ENCODE data around the gene ANXA8.
"Not testable (repeated sequence)": the region's sequence is repeated elsewhere in the genome, so short reads cannot be mapped to it uniquely, and the experiment has no call there.

Gene ANXA8

GRCh38 chr10:47465216-47465917 is 18.5 kb downstream of the ANXA8 start:
- not testable (repeated sequence) for DNase-seq (ENCODE audit: low read depth in 1 of 2, low spot score in 1 of 2)

- not testable (repeated sequence) for DNase-seq (ENCODE audit: low read depth in 1 of 2, low spot score in 1 of 2)
Observed at GRCh38 chr10:47462577-47463358, 21.1 kb downstream of the ANXA8 start.

GRCh38 chr10:47461261-47461687 is 22.6 kb downstream of the ANXA8 start:
- not testable (repeated sequence) for DNase-seq (ENCODE audit: low read depth in 1 of 2, low spot score in 1 of 2)

- DNase-seq (ENCODE audit: low read depth in 1 of 2, low spot score in 1 of 2), result no peak
Observed at GRCh38 chr10:47458466-47459154, 25.3 kb downstream of the ANXA8 start.

GRCh38 chr10:47457826-47458225 is 26.1 kb downstream of the ANXA8 start:
- DNase-seq (ENCODE audit: low read depth in 1 of 2, low spot score in 1 of 2), result no peak

GRCh38 chr10:47457528-47457820 is 26.4 kb downstream of the ANXA8 start:
- no peak for DNase-seq (ENCODE audit: low read depth in 1 of 2, low spot score in 1 of 2)

- no peak for DNase-seq (ENCODE audit: low read depth in 1 of 2, low spot score in 1 of 2)
Observed at GRCh38 chr10:47456794-47457527, 27.0 kb downstream of the ANXA8 start.

GRCh38 chr10:47456079-47456785 is 27.7 kb downstream of the ANXA8 start:
- no peak for DNase-seq (ENCODE audit: low read depth in 1 of 2, low spot score in 1 of 2)

GRCh38 chr10:47455350-47456078 is 28.4 kb downstream of the ANXA8 start:
- not testable (repeated sequence) for DNase-seq (ENCODE audit: low read depth in 1 of 2, low spot score in 1 of 2)

GRCh38 chr10:47454780-47455058 is 29.2 kb downstream of the ANXA8 start:
- no peak for DNase-seq (ENCODE audit: low read depth in 1 of 2, low spot score in 1 of 2)

GRCh38 chr10:47454008-47454779 is 29.7 kb downstream of the ANXA8 start:
- DNase-seq (ENCODE audit: low read depth in 1 of 2, low spot score in 1 of 2), result no peak

GRCh38 chr10:47453141-47454007 is 30.5 kb downstream of the ANXA8 start:
- no peak for DNase-seq (ENCODE audit: low read depth in 1 of 2, low spot score in 1 of 2)

- no peak for DNase-seq (ENCODE audit: low read depth in 1 of 2, low spot score in 1 of 2)
Observed at GRCh38 chr10:47452495-47453140, 31.3 kb downstream of the ANXA8 start.

- no peak for DNase-seq (ENCODE audit: low read depth in 1 of 2, low spot score in 1 of 2)
Observed at GRCh38 chr10:47451998-47452494, 31.9 kb downstream of the ANXA8 start.

GRCh38 chr10:47451273-47451997 is 32.5 kb downstream of the ANXA8 start:
- DNase-seq (ENCODE audit: low read depth in 1 of 2, low spot score in 1 of 2), result no peak

- no peak for DNase-seq (ENCODE audit: low read depth in 1 of 2, low spot score in 1 of 2)
Observed at GRCh38 chr10:47450442-47450841, 33.5 kb downstream of the ANXA8 start.

- no peak for DNase-seq (ENCODE audit: low read depth in 1 of 2, low spot score in 1 of 2)
Observed at GRCh38 chr10:47449979-47450378, 33.9 kb downstream of the ANXA8 start.

Data from activated T-helper 1 cell treated with anti-CD3 and anti-CD28 coated beads, Interleukin-2, amount 50 U/mL, for 16 hours (primary cell).